Retinal pigment epithelial cell (primary cell): ENCODE measurements around the gene LY6G5B.

Experiments used
- DNase-seq: peaks from one replicate; pipeline ENCODE4 v3.0.0-alpha.2; 2010; ENCODE audit warnings: low read depth
- H3K4me3 ChIP-seq: 2 replicates; pipeline ENCODE4 v1.5.1; 2011; ENCODE audit warnings: mild to moderate bottlenecking, low read length, control low read depth, moderate library complexity
- CTCF ChIP-seq: conservative IDR thresholded peaks from 2 replicates; pipeline ENCODE4 v1.5.1; 2011; ENCODE audit warnings: low read depth, low read length, control low read depth, inconsistent platforms

Gene LY6G5B

GRCh38 chr6:31712296-31712695 lies 42.5 kb downstream of the LY6G5B start:
- H3K4me3 ChIP-seq = no peak overlapping the region
- no peak for DNase-seq
- TF ChIP-seq CTCF = peak; percentile 43

- H3K4me3 ChIP-seq = no peak overlapping the region
- TF ChIP-seq CTCF = no peak
- DNase-seq = no peak
These were observed 43.7 kb downstream of the LY6G5B start for GRCh38 chr6:31713465-31713864.

GRCh38 chr6:31713991-31714684 lies 44.4 kb downstream of the LY6G5B start:
- TF ChIP-seq CTCF = no peak
- no peak for DNase-seq
- no peak overlapping the region for H3K4me3 ChIP-seq

GRCh38 chr6:31715022-31715958 lies 45.5 kb downstream of the LY6G5B start, which contains the start of gene LY6G6D:
Gene LY6G6D (plus strand): TSS chr6:31715348. CDS start chr6:31715356, 8 bp downstream.
- DNase-seq = no peak
- TF ChIP-seq CTCF = no peak
- H3K4me3 ChIP-seq = no peak within 1 kb of the TSS

- no peak for TF ChIP-seq CTCF
- H3K4me3 ChIP-seq = no peak overlapping the region
- no peak for DNase-seq
These were observed 47.9 kb downstream of the LY6G5B start for GRCh38 chr6:31717499-31718222.

- no peak for DNase-seq
- H3K4me3 ChIP-seq = no peak overlapping the region
- no peak for TF ChIP-seq CTCF
These were observed 48.5 kb downstream of the LY6G5B start for GRCh38 chr6:31718265-31718664.
